ENCODE data around the gene MAPK8. TPM values are rescaled to one million over a fixed set of nuclear protein-coding genes. Genes with fewer than 3 reads are reported as not detected.
"Not testable (repeated sequence)": the region's sequence is repeated elsewhere in the genome, so short reads cannot be mapped to it uniquely, and the experiment has no call there.

The MAPK8 gene
- total RNA-seq, 1 donor from 2014 or later: 47.9 TPM

DNA sequence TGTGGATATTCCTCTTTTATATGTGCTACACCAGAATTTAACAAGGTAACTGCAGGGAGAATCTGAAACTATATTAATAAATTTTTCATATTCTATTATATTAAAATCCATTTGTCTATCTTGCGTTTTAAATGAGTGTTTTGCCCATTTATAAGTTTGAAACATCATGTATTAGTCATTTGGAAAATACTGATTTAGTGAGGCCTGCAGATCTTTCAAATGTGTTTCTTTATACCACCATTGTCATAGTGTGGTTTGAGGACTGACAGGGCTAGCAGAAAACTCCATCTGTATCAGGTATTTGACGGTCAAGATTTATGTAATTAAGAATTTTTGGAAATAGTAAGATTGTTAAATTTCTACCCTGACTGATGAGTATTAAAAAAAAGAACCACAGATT lies 29.3 kb downstream of the MAPK8 start:
- TF ChIP-seq, protein P1, sequence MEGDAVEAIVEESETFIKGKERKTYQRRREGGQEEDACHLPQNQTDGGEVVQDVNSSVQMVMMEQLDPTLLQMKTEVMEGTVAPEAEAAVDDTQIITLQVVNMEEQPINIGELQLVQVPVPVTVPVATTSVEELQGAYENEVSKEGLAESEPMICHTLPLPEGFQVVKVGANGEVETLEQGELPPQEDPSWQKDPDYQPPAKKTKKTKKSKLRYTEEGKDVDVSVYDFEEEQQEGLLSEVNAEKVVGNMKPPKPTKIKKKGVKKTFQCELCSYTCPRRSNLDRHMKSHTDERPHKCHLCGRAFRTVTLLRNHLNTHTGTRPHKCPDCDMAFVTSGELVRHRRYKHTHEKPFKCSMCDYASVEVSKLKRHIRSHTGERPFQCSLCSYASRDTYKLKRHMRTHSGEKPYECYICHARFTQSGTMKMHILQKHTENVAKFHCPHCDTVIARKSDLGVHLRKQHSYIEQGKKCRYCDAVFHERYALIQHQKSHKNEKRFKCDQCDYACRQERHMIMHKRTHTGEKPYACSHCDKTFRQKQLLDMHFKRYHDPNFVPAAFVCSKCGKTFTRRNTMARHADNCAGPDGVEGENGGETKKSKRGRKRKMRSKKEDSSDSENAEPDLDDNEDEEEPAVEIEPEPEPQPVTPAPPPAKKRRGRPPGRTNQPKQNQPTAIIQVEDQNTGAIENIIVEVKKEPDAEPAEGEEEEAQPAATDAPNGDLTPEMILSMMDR (IDR thresholded peaks at IDR 0.05): no peak
- no peak for DNase-seq
- intact Hi-C loops (cut with DNase I): no loop called here

DNA sequence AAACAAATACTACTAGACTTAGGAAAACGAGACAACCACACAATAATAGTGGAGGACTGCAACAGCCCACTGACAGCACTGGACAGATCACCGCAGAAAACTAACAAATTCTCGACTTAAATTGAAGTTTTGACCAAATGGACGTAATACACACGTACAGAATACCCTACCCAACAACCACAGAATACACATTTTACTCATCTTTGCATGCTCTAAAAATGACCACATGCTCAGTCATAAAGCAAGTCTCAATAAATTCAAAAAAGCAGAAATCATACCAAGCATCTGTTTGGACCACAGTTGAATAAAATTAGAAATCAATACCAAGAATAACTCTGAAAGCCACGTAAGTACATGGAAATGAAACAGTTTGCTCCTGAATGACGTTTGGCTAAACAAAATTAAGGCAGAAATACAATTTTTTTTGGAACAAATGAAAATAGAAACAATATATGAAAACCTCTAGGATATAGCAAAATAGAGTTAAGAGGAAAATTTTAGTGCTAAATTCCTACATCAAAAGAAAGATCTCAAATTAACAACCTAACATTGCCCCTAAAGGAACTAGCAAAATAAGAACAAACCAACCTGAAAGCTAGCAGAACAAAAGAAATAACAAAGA lies 30.6 kb downstream of the MAPK8 start:
- ATAC-seq (no peak), DNase-seq (no peak)
- TF ChIP-seq, protein P1 (IDR thresholded peaks at IDR 0.05): no peak
- Histone ChIP-seq H3K36me3 (no peaks in the 10 kb centered on the region), H3K27ac (no peak overlapping the region), H3K9me3 (no peaks in the 10 kb centered on the region), H3K27me3 (ENCODE audit: low read depth) (no peaks in the 10 kb centered on the region), H3K4me1 (peaks cover 5% of the 10 kb centered on the region), H3K4me3 (no peak overlapping the region)
- intact Hi-C loops (cut with DNase I): no loop called here

More for the DNA sequence above, 29.3 kb downstream of the MAPK8 start:
- Histone ChIP-seq H3K36me3 (no peaks in the 10 kb centered on the region), H3K4me3 (no peak overlapping the region), H3K4me1 (peaks cover 15% of the 10 kb centered on the region), H3K27me3 (ENCODE audit: low read depth) (no peaks in the 10 kb centered on the region), H3K9me3 (no peaks in the 10 kb centered on the region), H3K27ac (no peak overlapping the region)
- ATAC-seq: no peak

DNA sequence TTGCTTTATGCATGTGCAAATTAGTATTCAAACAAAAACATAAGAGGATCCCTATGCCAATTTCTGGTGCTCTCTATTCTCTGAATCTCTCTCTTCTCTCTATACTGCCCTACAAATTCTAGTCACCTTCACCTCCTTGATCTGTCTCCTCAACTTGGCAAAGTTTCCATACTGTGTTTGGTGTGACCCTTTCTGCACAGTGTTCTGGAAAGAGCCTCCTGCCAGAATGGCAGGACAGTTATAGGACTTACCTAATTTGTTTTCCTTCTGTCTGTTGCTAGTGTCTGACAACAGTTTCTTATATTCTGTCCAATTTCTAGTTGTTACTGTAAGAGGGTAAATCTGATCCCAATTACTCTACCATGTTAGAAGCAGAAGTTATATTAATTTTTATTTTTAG lies 34.3 kb downstream of the MAPK8 start:
- H3K9me3 ChIP-seq: no peaks in the 10 kb centered on the region
- no peak overlapping the region for H3K4me3 ChIP-seq
- DNase-seq (no peak), ATAC-seq (no peak)
- intact Hi-C loops (cut with DNase I): no loop called here
- TF ChIP-seq, protein P1 (IDR thresholded peaks at IDR 0.05): no peak
- peaks cover 10% of the 10 kb centered on the region for H3K4me1 ChIP-seq
- no peak overlapping the region for H3K27ac ChIP-seq
- no peaks in the 10 kb centered on the region for H3K36me3 ChIP-seq
- H3K27me3 ChIP-seq (ENCODE audit: low read depth): no peaks in the 10 kb centered on the region

DNA sequence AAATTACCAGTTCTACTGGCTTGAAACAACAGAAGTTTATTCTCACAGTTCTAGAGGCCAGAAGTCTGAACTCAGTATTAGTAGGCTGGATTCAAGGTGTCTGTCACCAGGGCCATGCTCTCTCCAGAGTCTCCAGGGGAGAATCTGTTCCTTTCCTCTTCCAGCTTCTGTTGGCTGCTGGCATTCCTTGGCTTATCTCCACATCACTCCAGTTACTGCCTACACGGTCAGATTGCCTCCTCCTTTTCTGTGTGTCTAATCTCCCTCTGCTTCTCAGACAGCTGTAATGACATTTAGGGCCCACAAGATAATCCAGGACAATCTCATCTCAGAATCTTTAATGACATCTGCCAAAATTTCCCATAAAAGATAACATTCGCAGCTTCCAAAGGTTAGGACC lies 36.6 kb downstream of the MAPK8 start:
- ATAC-seq: no peak
- intact Hi-C loops (cut with DNase I): no loop called here
- Histone ChIP-seq H3K4me1 (peaks cover 10% of the 10 kb centered on the region), H3K27me3 (ENCODE audit: low read depth) (no peaks in the 10 kb centered on the region), H3K36me3 (no peaks in the 10 kb centered on the region), H3K27ac (no peak overlapping the region), H3K9me3 (no peaks in the 10 kb centered on the region), H3K4me3 (no peak overlapping the region)
- TF ChIP-seq, protein P1 (IDR thresholded peaks at IDR 0.05): no peak
- no peak for DNase-seq

DNA sequence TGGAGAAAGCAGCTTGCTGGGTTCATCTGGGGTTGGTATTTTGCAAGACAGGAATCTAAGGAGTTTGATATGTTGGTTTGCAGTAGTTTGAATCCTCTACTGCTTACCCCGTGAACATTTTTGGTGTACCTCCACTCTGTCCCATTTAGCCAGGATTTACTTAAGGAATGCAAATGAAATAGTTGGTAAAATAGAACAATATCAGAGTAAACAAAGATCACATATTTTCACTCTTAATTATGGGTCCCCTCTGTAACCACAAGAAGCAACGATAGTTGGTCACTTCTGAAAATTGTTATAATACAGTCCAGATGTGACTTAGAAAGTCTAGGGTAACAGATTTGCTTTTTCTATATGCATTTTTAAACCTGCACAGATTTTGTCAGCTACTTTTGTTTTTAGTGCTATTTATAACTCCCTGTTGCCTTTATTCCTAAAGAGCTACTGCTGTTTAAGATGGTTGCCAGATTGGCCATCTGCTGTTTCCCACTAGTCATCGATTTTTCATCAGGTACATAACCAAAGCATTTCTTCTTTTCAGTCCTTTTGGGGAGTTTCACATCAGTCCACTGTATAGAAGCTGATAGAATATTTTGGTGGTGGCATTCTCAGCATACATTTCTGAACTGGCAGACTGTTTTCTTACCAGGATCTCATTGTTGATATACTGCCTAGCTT lies 37.6 kb downstream of the MAPK8 start:
- no peak overlapping the region for H3K4me3 ChIP-seq
- ATAC-seq: no peak
- no peaks in the 10 kb centered on the region for H3K9me3 ChIP-seq

DNA sequence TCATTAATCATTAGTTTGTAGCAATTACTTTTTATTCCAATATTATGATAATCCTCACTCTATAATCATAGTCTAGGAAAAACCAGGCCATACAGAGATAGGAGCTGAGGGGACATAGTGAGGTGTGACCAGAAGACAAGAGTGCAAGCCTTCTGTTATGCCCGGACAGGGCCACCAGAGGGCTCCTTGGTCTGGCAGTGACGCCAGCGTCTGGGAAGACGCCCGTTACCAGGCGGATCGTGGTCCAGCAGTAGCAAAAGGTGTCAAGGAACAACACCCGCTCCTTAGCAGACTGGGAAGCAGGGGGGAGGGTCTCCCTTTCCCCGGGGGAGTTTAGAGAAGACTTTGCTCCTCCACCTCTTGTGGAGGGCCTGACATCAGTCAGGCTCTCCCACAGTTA lies 39.8 kb downstream of the MAPK8 start:
- H3K9me3 ChIP-seq; DNase-seq; H3K36me3 ChIP-seq; ATAC-seq; intact Hi-C loops (cut with DNase I); H3K27ac ChIP-seq; H3K4me3 ChIP-seq; H3K27me3 ChIP-seq (ENCODE audit: low read depth): not testable (repeated sequence)
- peaks cover 10% of the 10 kb centered on the region for H3K4me1 ChIP-seq

More for the DNA sequence above, 37.6 kb downstream of the MAPK8 start:
- intact Hi-C loops (cut with DNase I): no loop called here
- Histone ChIP-seq H3K4me1 (peaks cover 10% of the 10 kb centered on the region), H3K36me3 (no peaks in the 10 kb centered on the region), H3K27me3 (ENCODE audit: low read depth) (no peaks in the 10 kb centered on the region), H3K27ac (no peak overlapping the region)
- no peak for DNase-seq
- TF ChIP-seq, protein P1 (IDR thresholded peaks at IDR 0.05): no peak

DNA sequence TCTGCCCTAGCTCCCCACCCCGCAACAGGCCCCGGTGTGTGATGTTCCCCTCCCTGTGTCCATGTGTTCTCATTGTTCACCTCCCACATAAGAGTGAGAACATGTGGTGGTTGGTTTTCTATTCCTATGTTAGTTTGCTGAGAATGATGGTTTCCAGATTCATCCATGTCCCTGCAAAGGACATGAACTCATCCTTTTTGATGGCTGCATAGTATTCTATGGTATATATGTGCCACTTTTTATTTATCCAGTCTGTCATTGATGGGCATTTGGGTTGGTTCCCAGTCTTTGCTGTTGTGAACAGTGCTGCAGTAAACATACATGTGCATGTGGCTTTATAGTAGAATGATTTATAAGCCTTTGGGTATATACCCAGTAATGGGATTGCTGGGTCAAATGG lies 41.1 kb downstream of the MAPK8 start:
- intact Hi-C loops (cut with DNase I); H3K4me3 ChIP-seq: not testable (repeated sequence)

DNA sequence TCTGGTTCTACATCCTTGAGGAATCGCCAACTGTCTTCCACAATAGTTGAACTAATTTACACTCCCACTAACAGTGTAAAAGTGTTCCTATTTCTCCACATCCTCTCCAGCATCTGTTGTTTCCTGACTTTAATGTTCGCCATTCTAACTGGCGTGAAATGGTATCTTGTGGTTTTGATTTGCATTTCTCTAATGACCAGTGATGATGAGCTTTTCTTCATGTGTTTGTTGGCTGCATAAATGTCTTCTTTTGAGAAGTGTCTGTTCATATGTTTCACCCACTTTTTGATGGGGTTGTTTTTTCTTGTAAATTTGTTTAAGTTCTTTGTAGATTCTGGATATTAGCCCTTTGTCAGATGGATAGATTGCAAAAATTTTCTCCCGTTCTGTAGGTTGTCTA lies 41.5 kb downstream of the MAPK8 start:
- H3K9me3 ChIP-seq; H3K27ac ChIP-seq; ATAC-seq; H3K4me3 ChIP-seq; H3K27me3 ChIP-seq (ENCODE audit: low read depth); intact Hi-C loops (cut with DNase I); H3K36me3 ChIP-seq; DNase-seq: not testable (repeated sequence)
- H3K4me1 ChIP-seq: peaks cover 10% of the 10 kb centered on the region

More for the DNA sequence above, 41.1 kb downstream of the MAPK8 start:
- not testable (repeated sequence) for DNase-seq; H3K27ac ChIP-seq; H3K9me3 ChIP-seq; H3K27me3 ChIP-seq (ENCODE audit: low read depth); ATAC-seq; H3K36me3 ChIP-seq
- peaks cover 10% of the 10 kb centered on the region for H3K4me1 ChIP-seq

Data from lower lobe of right lung (tissue), 2 donors.